ENCODE results near the gene ASMTL. TPM values are rescaled to one million over a fixed set of nuclear protein-coding genes. Genes with fewer than 3 reads are reported as not detected.

The ASMTL gene
- polyA plus RNA-seq, 1 donor (not counting 4 experiments of a cell fraction or from before 2014, with no cell fraction given): 13.8 TPM

DNA sequence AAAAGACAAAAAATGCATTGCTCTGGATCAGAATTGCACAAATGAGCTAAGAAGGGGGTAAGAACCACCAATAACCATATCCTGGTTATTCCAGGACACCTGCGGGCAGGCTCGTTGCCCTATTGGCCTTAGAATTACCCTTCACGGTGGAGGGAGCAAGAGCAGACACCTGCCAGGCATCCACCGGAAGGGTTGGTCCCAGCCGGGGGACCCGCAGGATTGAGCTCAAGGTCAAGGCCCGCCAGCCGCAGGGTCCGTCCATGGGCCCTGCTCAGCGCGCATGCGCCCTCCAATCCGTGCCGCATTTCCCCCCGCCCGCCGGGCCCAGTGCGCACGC is 61.4 kb downstream of the ASMTL start:
- dilution Hi-C loops (cut with MboI; ENCODE audit: extremely low pct_ligation_motif_present, low sequenced_read_pairs): no loop called here
- peaks cover 26 to 35% of the 10 kb centered on the region in 2 experiments for H3K36me3 ChIP-seq (ENCODE audit: control insufficient read depth in 2 of 2, extremely low read depth in 1 of 2, insufficient read depth in 2 of 2, low read length in 2 of 2)

DNA sequence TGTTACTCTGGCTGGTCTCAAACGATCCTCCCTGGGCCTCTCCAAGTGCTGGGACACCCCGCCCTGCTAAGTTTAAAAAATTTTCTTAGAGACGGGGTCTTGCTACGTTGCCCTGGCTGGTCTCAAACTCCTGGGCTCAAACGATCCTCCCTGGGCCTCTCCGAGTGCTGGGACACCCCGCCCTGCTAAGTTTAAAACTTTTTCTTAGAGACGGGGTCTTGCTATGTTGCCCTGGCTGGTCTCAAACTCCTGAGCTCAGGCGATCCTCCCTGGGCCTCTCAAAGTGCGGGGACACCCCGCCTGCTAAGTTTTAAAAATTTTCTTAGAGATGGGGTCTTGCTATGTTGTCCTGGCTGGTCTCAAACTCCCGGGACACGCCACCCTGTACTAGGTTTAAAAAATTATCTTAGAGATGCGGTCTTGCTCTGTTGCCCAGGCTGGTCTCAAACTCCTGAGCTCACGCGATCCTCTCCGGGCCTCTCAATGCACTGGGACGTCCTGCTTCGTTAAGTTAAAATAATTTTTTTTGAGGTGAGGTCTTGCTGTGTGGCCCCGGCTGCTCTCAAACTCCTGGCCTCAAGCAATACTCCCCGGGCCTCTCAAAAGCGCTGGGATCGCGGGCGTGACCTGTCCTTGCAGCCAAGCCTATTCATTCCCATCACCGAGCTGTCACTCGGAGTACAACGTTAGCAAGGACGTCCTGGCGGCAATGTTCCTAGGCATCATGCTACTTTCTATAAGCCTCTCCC is 61.9 kb downstream of the ASMTL start:
- H3K27me3 ChIP-seq (ENCODE audit: control insufficient read depth, extremely low read depth, insufficient read depth, low read length): no peaks in the 10 kb centered on the region
- peaks cover 62% of the 10 kb centered on the region for H3K79me2 ChIP-seq (ENCODE audit: control insufficient read depth, insufficient read depth, low read length)
- H4K20me1 ChIP-seq (ENCODE audit: control insufficient read depth, extremely low read depth, insufficient read depth, low read length): peaks cover 41% of the 10 kb centered on the region
- H3K4me2 ChIP-seq (ENCODE audit: control insufficient read depth, extremely low read depth, insufficient read depth, low read depth, low read length): peak overlapping the region; percentile 63
- H3K9ac ChIP-seq (ENCODE audit: control insufficient read depth, extremely low read depth, insufficient read depth, low read length): peak overlapping the region; percentile 97
- no peak overlapping the region for H2AFZ ChIP-seq (ENCODE audit: control insufficient read depth, low read length)
- no peaks in the 10 kb centered on the region for H3K9me1 ChIP-seq (ENCODE audit: control insufficient read depth, extremely low read depth, insufficient read depth, low read length)
- DNase-seq (ENCODE audit: low read depth, low spot score) (no peak), FAIRE-seq (no peak)
- H3K27ac ChIP-seq (ENCODE audit: control insufficient read depth, insufficient read depth, low read length): peak overlapping the region; percentile 91
- dilution Hi-C loops (cut with MboI; ENCODE audit: extremely low pct_ligation_motif_present, low sequenced_read_pairs): no loop called here
- H3K4me3 ChIP-seq (ENCODE audit: control insufficient read depth in 2 of 3, extremely low read depth in 1 of 3, insufficient read depth in 2 of 3, low read depth in 1 of 3, low read length in 3 of 3): peak overlapping the region; percentile 66 to 100 (median 99)
- H3K36me3 ChIP-seq (ENCODE audit: control insufficient read depth in 2 of 2, extremely low read depth in 1 of 2, insufficient read depth in 2 of 2, low read length in 2 of 2): peaks cover 26 to 40% of the 10 kb centered on the region in 2 experiments
- no peak for TF ChIP-seq EZH2 (IDR thresholded peaks at IDR 0.05; ENCODE audit: low read length)
- H3K9me3 ChIP-seq (ENCODE audit: control insufficient read depth, low read depth, low read length): no peaks in the 10 kb centered on the region
- peaks cover 6% of the 10 kb centered on the region for H3K4me1 ChIP-seq (ENCODE audit: control insufficient read depth, extremely low read depth, insufficient read depth, low read length)

More for the DNA sequence above, 61.4 kb downstream of the ASMTL start:
- Histone ChIP-seq H2AFZ (ENCODE audit: control insufficient read depth, low read length) (no peak overlapping the region), H3K27me3 (ENCODE audit: control insufficient read depth, extremely low read depth, insufficient read depth, low read length) (no peaks in the 10 kb centered on the region), H3K4me2 (ENCODE audit: control insufficient read depth, extremely low read depth, insufficient read depth, low read depth, low read length) (peak overlapping the region; percentile 63), H3K79me2 (ENCODE audit: control insufficient read depth, insufficient read depth, low read length) (peaks cover 60% of the 10 kb centered on the region), H3K9me3 (ENCODE audit: control insufficient read depth, low read depth, low read length) (no peaks in the 10 kb centered on the region), H3K9me1 (ENCODE audit: control insufficient read depth, extremely low read depth, insufficient read depth, low read length) (no peaks in the 10 kb centered on the region), H3K9ac (ENCODE audit: control insufficient read depth, extremely low read depth, insufficient read depth, low read length) (peak overlapping the region; percentile 97), H3K4me1 (ENCODE audit: control insufficient read depth, extremely low read depth, insufficient read depth, low read length) (peaks cover 6% of the 10 kb centered on the region), H3K4me3 (ENCODE audit: control insufficient read depth in 2 of 3, extremely low read depth in 1 of 3, insufficient read depth in 2 of 3, low read depth in 1 of 3, low read length in 3 of 3) (peak overlapping the region; percentile 66 to 100 (median 99)), H3K27ac (ENCODE audit: control insufficient read depth, insufficient read depth, low read length) (peak overlapping the region; percentile 91), H4K20me1 (ENCODE audit: control insufficient read depth, extremely low read depth, insufficient read depth, low read length) (peaks cover 37% of the 10 kb centered on the region)
- FAIRE-seq (no peak), DNase-seq (ENCODE audit: low read depth, low spot score) (peak; percentile 44)
- TF ChIP-seq EZH2 (IDR thresholded peaks at IDR 0.05; ENCODE audit: low read length): no peak
- TF ChIP-seq, protein P1, sequence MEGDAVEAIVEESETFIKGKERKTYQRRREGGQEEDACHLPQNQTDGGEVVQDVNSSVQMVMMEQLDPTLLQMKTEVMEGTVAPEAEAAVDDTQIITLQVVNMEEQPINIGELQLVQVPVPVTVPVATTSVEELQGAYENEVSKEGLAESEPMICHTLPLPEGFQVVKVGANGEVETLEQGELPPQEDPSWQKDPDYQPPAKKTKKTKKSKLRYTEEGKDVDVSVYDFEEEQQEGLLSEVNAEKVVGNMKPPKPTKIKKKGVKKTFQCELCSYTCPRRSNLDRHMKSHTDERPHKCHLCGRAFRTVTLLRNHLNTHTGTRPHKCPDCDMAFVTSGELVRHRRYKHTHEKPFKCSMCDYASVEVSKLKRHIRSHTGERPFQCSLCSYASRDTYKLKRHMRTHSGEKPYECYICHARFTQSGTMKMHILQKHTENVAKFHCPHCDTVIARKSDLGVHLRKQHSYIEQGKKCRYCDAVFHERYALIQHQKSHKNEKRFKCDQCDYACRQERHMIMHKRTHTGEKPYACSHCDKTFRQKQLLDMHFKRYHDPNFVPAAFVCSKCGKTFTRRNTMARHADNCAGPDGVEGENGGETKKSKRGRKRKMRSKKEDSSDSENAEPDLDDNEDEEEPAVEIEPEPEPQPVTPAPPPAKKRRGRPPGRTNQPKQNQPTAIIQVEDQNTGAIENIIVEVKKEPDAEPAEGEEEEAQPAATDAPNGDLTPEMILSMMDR (optimal IDR thresholded peaks at IDR 0.05 in 1 of 3, IDR thresholded peaks at IDR 0.05 in 1 of 3, conservative IDR thresholded peaks at IDR 0.05 in 1 of 3; ENCODE audit: extremely low read depth in 1 of 3, insufficient read depth in 2 of 3, low read length in 3 of 3): no peak

DNA sequence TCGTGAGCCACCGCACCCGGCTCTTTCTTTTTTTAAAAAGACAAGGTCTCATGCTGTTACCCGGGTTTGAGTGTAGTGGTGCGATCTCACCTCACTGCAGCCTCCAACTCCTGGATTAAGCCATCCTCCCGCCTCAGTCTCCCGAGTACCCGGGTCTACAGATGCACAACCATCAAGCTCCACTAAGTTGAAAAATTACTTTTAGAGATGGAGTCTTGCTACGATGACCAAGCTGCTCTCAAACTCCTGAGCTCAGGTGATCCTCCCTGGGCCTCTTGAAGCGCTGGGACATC is 62.8 kb downstream of the ASMTL start:
- peaks cover 41% of the 10 kb centered on the region for H4K20me1 ChIP-seq (ENCODE audit: control insufficient read depth, extremely low read depth, insufficient read depth, low read length)
- H3K9me1 ChIP-seq (ENCODE audit: control insufficient read depth, extremely low read depth, insufficient read depth, low read length): no peaks in the 10 kb centered on the region
- H3K4me2 ChIP-seq (ENCODE audit: control insufficient read depth, extremely low read depth, insufficient read depth, low read depth, low read length): no peak overlapping the region
- DNase-seq (ENCODE audit: low read depth, low spot score) (no peak), FAIRE-seq (no peak)
- dilution Hi-C loops (cut with MboI; ENCODE audit: extremely low pct_ligation_motif_present, low sequenced_read_pairs): no loop called here
- no peaks in the 10 kb centered on the region for H3K27me3 ChIP-seq (ENCODE audit: control insufficient read depth, extremely low read depth, insufficient read depth, low read length)
- no peak overlapping the region for H3K27ac ChIP-seq (ENCODE audit: control insufficient read depth, insufficient read depth, low read length)
- H3K4me3 ChIP-seq (ENCODE audit: control insufficient read depth in 2 of 3, extremely low read depth in 1 of 3, insufficient read depth in 2 of 3, low read depth in 1 of 3, low read length in 3 of 3): no peak overlapping the region
- H3K36me3 ChIP-seq (ENCODE audit: control insufficient read depth in 2 of 2, extremely low read depth in 1 of 2, insufficient read depth in 2 of 2, low read length in 2 of 2): peaks cover 26 to 49% of the 10 kb centered on the region in 2 experiments
- H3K9ac ChIP-seq (ENCODE audit: control insufficient read depth, extremely low read depth, insufficient read depth, low read length): no peak overlapping the region
- H3K79me2 ChIP-seq (ENCODE audit: control insufficient read depth, insufficient read depth, low read length): peaks cover 55% of the 10 kb centered on the region
- TF ChIP-seq EZH2 (IDR thresholded peaks at IDR 0.05; ENCODE audit: low read length): no peak
- TF ChIP-seq, protein P1 (optimal IDR thresholded peaks at IDR 0.05 in 1 of 3, IDR thresholded peaks at IDR 0.05 in 1 of 3, conservative IDR thresholded peaks at IDR 0.05 in 1 of 3; ENCODE audit: extremely low read depth in 1 of 3, insufficient read depth in 2 of 3, low read length in 3 of 3): no peak
- H2AFZ ChIP-seq (ENCODE audit: control insufficient read depth, low read length): no peak overlapping the region
- peaks cover 6% of the 10 kb centered on the region for H3K4me1 ChIP-seq (ENCODE audit: control insufficient read depth, extremely low read depth, insufficient read depth, low read length)
- H3K9me3 ChIP-seq (ENCODE audit: control insufficient read depth, low read depth, low read length): no peaks in the 10 kb centered on the region
